Heart left ventricle (tissue), 16 donors: Measurements from ENCODE around the gene IVD. TPM values are rescaled to one million over a fixed set of nuclear protein-coding genes. Genes with fewer than 3 reads are reported as not detected.

ENCODE experiments used
- ATAC-seq, 4 donors: fragments of 200-7000 bp; cut with Tn5 transposase; one replicate each; pipeline ENCODE4 v1.9.1; 2020 to 2022; ENCODE audit warnings: moderate library complexity in 4 of 4, mild to moderate bottlenecking in 3 of 4, moderate number of reproducible peaks in 1 of 4
- DNase-seq, 5 donors: peaks; one replicate each; pipeline ENCODE4 v3.0.0-alpha.2; 2020
- H3K27ac ChIP-seq, 12 donors: fragments of 200-600 bp; sonication (generic) in 4 of 12; one replicate each; pipeline versions ENCODE4 v1.5.0 to v1.8.0; 2016 to 2022; ENCODE audit warnings: mild to moderate bottlenecking in 2 of 12
- H3K27me3 ChIP-seq, 9 donors: fragments of 200-600 bp; sonication (generic) in 2 of 9; one replicate each; pipeline versions ENCODE4 v1.5.1 to v1.8.0; 2016 to 2022; ENCODE audit warnings: mild to moderate bottlenecking in 3 of 9
- H3K36me3 ChIP-seq, 9 donors: fragments of 200-600 bp; sonication (generic) in 2 of 9; one replicate each; pipeline versions ENCODE4 v1.5.0 to v1.8.0; 2018 to 2022; ENCODE audit warnings: mild to moderate bottlenecking in 2 of 9
- H3K4me1 ChIP-seq, 12 donors: fragments of 200-600 bp; sonication (generic) in 4 of 12; one replicate each; pipeline versions ENCODE4 v1.5.0 to v1.8.0; 2016 to 2022; ENCODE audit warnings: mild to moderate bottlenecking in 3 of 12
- H3K4me3 ChIP-seq, 12 donors: fragments of 200-600 bp; sonication (generic) in 4 of 12; one replicate each; pipeline versions ENCODE4 v1.5.0 to v1.8.0; 2017 to 2022; ENCODE audit warnings: mild to moderate bottlenecking in 9 of 12, moderate library complexity in 4 of 12
- H3K9me3 ChIP-seq, 12 donors: fragments of 200-600 bp; sonication (generic) in 4 of 12; one replicate each; pipeline versions ENCODE4 v1.5.0 to v1.8.0; 2016 to 2022; ENCODE audit warnings: mild to moderate bottlenecking in 1 of 12
- CTCF ChIP-seq, 12 donors: fragments of 200-600 bp; sonication (generic) in 4 of 12; IDR thresholded peaks; one replicate each; pipeline versions ENCODE4 v1.5.0 to v1.8.0; 2018 to 2022; ENCODE audit warnings: antibody characterized with exemption in 12 of 12, mild to moderate bottlenecking in 5 of 12
- POLR2A ChIP-seq, 2 donors: fragments of 450-650 bp; IDR thresholded peaks; one replicate each; pipeline ENCODE4 v1.6.1; 2017; ENCODE audit warnings: antibody characterized with exemption in 2 of 2, mild to moderate bottlenecking in 2 of 2, moderate library complexity in 2 of 2
- WGBS, 4 donors: extraction: QIAGEN DNeasy Blood & Tissue Kit in 2 of 4; methylation state at CpG; one replicate each; pipeline versions ENCODE4 v1.1.5 to v1.1.7; 2013 to 2018; 5-methylcytosine and 5-hydroxymethylcytosine counted together
- intact Hi-C, 10 donors: fragments of 100-400 bp; cut with DNase I; formaldehyde crosslinking; loops; one replicate each; pipeline versions ENCODE4 v1.11.1 to v1.14.2; 2022
- polyA plus RNA-seq, 2 donors: library from polyadenylated mRNA; stranded (reverse); fragments of 200-250 nt; gene quantifications; one replicate each; pipeline ENCODE4 v1.2.3, GENCODE V29; 2013
- total RNA-seq, 9 donors: library from RNA; depleted of rRNA in 2 of 9; stranded (reverse); fragments of >200 nt in 2 of 9; fragmentation: NEBNext Ultra II Directional in 3 of 9; extraction: Animal tissue kit (Norgen Biotek cat#: 25700) in 3 of 9; gene quantifications; one replicate each; pipeline versions ENCODE4 v1.1.0 to v1.2.4, GENCODE V29; 2016 to 2023
- donor health status: ischemic (EF 13 %, LVEDD 7.1; RV severe dilation, severe dysfunction).
- donor health status: healthy with polysubstance abuse.
- donor health status: DM: no; HTN: yes; CAD: no.
- donor health status: DM: no; HTN: no; CAD: no.
- donor health status: ischemic (EF 25% LVEDD 6.9; RV normal size, moderate dysfunction).
- donor health status: ischemic (EF 25% LVEDD 5.7; RV mildly dilated, moderate dysfunction).
- donor health status: healthy.
- donor health status: DM: yes; HTN: yes; CAD: no.
- donor health status: ischemic (EF 35%, LVEDD 5.7; RV mildly dilated, moderate dysfunction).
- donor health status: nonischemic (EF 11% LVEDD 7.7; RV severe dilation, severe dysfunction).
- donor health status: DM: yes; HTN: yes; CAD: no.
- donor health status: PGD.
- donor health status: ischemic (EF 29% LVEDD 5.4; RV normal size, mild dysfunction).
- donor health status: nonischemic (EF 23%, LVEDD 6.1; RV moderate dilation, normal function).

The IVD gene
- total and polyA plus RNA-seq, 11 donors: 52.9 to 130 (median 95.1) TPM

- TF ChIP-seq POLR2A (IDR thresholded peaks at IDR 0.05) (no peak), CTCF (IDR thresholded peaks at IDR 0.05) (no peak)
- intact Hi-C loops: loop anchor here in 1 of 10 donors (5.0 kb wide), 1 partner anchor 52 kb away; no protein-coding TSS in a partner anchor
- Histone ChIP-seq H3K9me3 (no peaks in the 10 kb centered on the region), H3K36me3 (peaks cover 0 to 17% (median 15%) of the 10 kb centered on the region in 9 donors), H3K27me3 (no peaks in the 10 kb centered on the region), H3K4me1 (peaks cover 4 to 66% (median 45%) of the 10 kb centered on the region in 12 donors), H3K4me3 (no peak overlapping the region), H3K27ac (no peak overlapping the region)
- DNase-seq: no peak
- WGBS, 4 donors: 63 to 81% (median 73%) methylated on average over 5 to 9 of the region's 9 CpGs
- ATAC-seq: no peak
Observed at GRCh38 chr15:40454904-40455391, 49.4 kb downstream of the IVD start.

- Histone ChIP-seq H3K36me3 (peaks cover 0 to 29% (median 22%) of the 10 kb centered on the region in 9 donors), H3K4me3 (no peak overlapping the region), H3K9me3 (no peaks in the 10 kb centered on the region), H3K27ac (peak overlapping the region in 5 of 12 donors; percentile 10 to 55 (median 48)), H3K4me1 (peaks cover 4 to 60% (median 45%) of the 10 kb centered on the region in 12 donors), H3K27me3 (no peaks in the 10 kb centered on the region)
- 22 to 40% (median 29%) methylated on average over 7 of the region's 7 CpGs for WGBS, 4 donors
- intact Hi-C loops: no loop called here
- DNase-seq (peak in 1 of 5 donors; percentile 61), ATAC-seq (peak; percentile 43 to 69 (median 52))
- no peak for TF ChIP-seq POLR2A (IDR thresholded peaks at IDR 0.05)
- no peak for TF ChIP-seq CTCF (IDR thresholded peaks at IDR 0.05)
Observed at GRCh38 chr15:40456299-40456712, 50.7 kb downstream of the IVD start.

DNA sequence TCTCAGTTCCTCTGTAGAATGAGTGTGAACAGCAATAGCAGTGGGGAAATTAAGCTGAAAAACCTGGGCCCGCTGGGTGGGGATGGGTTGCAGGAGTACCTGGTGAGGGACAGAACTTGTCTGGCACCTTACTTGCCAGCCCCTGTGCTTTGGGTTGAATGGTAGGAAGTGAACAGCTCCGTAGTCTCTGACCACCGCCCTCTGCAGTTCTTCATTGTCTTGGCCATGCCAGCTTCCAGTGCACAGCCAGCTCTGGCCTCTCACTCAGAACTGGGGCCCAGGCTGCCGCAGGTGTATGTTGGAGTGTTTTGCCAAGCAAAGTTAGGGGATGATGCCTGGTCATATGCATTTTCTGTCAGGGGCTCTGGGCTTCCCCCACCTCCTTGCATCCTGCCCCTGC, 51.1 kb downstream of the IVD start:
- ATAC-seq: peak in 3 of 4 donors; percentile 7 to 44 (median 30)
- intact Hi-C loops: no loop called here

More for the DNA sequence above, 51.1 kb downstream of the IVD start:
- Histone ChIP-seq H3K36me3 (peaks cover 0 to 33% (median 26%) of the 10 kb centered on the region in 9 donors), H3K9me3 (no peaks in the 10 kb centered on the region), H3K27ac (peak overlapping the region in 5 of 12 donors; percentile 10 to 55 (median 48)), H3K4me3 (no peak overlapping the region), H3K27me3 (no peaks in the 10 kb centered on the region), H3K4me1 (peaks cover 4 to 55% (median 45%) of the 10 kb centered on the region in 12 donors)
- no peak for DNase-seq
- WGBS, 4 donors: 52 to 58% (median 54%) methylated on average over 4 of the region's 4 CpGs
- TF ChIP-seq CTCF (IDR thresholded peaks at IDR 0.05): no peak
- TF ChIP-seq POLR2A (IDR thresholded peaks at IDR 0.05): no peak
